A549 (cell line): ENCODE results near the gene LAMC3.

ENCODE experiments used
- EP300 ChIP-seq, 2 experiments: fragments of >200 bp; sonication (Bioruptor Twin); formaldehyde crosslinking; IDR thresholded peaks; 2 replicates in 1 of 2; 3 replicates in 1 of 2; pipeline ENCODE4 v1.6.1; 2016 to 2017
- POLR2A ChIP-seq: IDR thresholded peaks from 2 replicates; pipeline ENCODE4 v1.6.1; 2012; ENCODE audit warnings: mild to moderate bottlenecking, low read length
- RAD21 ChIP-seq, 2 experiments: fragments of >200 bp in 1 of 2; sonication (Bioruptor Twin) in 1 of 2; formaldehyde crosslinking in 1 of 2; IDR thresholded peaks in 1 of 2; conservative IDR thresholded peaks in 1 of 2; 2 replicates in 1 of 2; 3 replicates in 1 of 2; pipeline ENCODE4 v1.6.1; 2012 to 2018; ENCODE audit warnings: inconsistent platforms in 1 of 2
- TF ChIP-seq, protein P1 (sequence below): fragments of >200 bp; sonication (Bioruptor Twin); formaldehyde crosslinking; IDR thresholded peaks from 3 replicates; pipeline ENCODE4 v1.5.1; 2016

DNA sequence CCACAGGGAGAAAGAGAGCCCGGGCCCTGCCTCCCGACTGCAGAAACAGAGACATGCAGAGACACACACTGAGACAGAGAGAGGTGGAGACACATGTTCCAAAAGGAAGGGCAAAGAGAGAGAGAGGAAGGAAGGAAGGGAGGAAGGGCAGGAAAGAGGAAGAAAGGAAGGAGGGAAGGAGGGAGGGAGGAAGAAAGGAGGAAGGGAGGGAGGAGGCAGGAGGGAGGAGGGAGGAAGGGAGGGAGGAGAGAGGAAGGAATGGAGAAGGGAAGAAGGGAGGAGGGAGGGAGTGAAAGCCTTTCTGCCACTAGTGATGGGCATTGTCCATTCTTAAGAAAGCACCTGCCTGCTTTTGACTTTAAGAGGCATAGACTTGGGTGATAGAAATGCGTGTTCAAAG, 38.1 kb upstream of the LAMC3 start:
- TF ChIP-seq POLR2A (no peak), EP300 (IDR thresholded peaks at IDR 0.05) (no peak), RAD21 (conservative IDR thresholded peaks at IDR 0.05 in 1 of 2, IDR thresholded peaks at IDR 0.05 in 1 of 2) (no peak)
- TF ChIP-seq, protein P1, sequence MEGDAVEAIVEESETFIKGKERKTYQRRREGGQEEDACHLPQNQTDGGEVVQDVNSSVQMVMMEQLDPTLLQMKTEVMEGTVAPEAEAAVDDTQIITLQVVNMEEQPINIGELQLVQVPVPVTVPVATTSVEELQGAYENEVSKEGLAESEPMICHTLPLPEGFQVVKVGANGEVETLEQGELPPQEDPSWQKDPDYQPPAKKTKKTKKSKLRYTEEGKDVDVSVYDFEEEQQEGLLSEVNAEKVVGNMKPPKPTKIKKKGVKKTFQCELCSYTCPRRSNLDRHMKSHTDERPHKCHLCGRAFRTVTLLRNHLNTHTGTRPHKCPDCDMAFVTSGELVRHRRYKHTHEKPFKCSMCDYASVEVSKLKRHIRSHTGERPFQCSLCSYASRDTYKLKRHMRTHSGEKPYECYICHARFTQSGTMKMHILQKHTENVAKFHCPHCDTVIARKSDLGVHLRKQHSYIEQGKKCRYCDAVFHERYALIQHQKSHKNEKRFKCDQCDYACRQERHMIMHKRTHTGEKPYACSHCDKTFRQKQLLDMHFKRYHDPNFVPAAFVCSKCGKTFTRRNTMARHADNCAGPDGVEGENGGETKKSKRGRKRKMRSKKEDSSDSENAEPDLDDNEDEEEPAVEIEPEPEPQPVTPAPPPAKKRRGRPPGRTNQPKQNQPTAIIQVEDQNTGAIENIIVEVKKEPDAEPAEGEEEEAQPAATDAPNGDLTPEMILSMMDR: no peak
